Neural progenitor cell (in vitro differentiated cells): ENCODE results near the gene JAG1.

Experiments
- EZH2 ChIP-seq: fragments of 200-600 bp; sonication (generic); IDR thresholded peaks from 2 replicates; pipeline ENCODE4 v1.6.1; 2017; ENCODE audit warnings: antibody characterized with exemption, mild to moderate bottlenecking, moderate library complexity
- TF ChIP-seq, protein P1 (sequence below): fragments of 200-600 bp; sonication (generic); IDR thresholded peaks from 2 replicates; pipeline ENCODE4 v1.5.1; 2017; ENCODE audit warnings: antibody characterized with exemption, mild to moderate bottlenecking

DNA sequence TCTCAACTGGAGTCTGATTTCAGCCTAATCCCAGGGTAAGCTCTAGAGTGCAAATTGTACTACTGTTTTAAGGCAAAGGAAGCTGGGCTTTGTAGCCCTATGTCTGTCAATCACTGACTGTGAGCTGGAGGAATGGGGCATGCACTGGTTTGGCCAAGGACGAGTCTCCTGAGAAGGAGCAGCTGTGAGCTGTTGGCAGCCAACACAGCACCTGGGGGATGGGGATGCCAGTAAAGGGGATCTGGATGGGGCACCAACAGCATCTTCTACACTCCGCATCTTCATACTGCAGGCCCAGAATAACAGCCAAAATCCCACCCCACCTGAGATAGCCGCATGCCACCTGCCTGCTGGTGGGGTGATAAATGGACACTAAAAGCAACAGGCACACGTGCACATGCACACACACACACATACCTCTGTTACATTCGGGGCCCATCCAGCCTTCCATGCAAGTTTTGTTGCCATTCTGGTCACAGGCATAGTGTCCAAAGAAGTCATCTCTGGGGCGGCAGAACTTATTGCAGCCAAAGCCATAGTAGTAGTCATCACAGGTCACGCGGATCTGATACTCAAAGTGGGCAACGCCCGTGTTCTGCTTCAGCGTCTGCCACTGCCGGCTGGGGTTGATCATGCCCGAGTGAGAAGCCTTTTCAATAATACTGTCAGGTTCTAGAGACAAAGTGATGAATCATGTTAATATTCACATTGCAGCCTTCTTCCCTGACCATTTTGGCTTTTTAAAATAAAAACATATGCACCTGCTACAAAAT lies 15.6 kb downstream of the JAG1 start:
- TF ChIP-seq, protein P1, sequence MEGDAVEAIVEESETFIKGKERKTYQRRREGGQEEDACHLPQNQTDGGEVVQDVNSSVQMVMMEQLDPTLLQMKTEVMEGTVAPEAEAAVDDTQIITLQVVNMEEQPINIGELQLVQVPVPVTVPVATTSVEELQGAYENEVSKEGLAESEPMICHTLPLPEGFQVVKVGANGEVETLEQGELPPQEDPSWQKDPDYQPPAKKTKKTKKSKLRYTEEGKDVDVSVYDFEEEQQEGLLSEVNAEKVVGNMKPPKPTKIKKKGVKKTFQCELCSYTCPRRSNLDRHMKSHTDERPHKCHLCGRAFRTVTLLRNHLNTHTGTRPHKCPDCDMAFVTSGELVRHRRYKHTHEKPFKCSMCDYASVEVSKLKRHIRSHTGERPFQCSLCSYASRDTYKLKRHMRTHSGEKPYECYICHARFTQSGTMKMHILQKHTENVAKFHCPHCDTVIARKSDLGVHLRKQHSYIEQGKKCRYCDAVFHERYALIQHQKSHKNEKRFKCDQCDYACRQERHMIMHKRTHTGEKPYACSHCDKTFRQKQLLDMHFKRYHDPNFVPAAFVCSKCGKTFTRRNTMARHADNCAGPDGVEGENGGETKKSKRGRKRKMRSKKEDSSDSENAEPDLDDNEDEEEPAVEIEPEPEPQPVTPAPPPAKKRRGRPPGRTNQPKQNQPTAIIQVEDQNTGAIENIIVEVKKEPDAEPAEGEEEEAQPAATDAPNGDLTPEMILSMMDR: no peak
- TF ChIP-seq EZH2: no peak
